HepG2 (cell line): ENCODE data around the gene SIK2. TPM values are rescaled to one million over a fixed set of nuclear protein-coding genes. Genes with fewer than 3 reads are reported as not detected.

Experiments used
- FUBP1 ChIP-seq: sonication (generic); formaldehyde crosslinking; IDR thresholded peaks from 2 replicates; pipeline ENCODE4 v1.5.1; 2020; ENCODE audit warnings: missing genetic modification reagents, mild to moderate bottlenecking, borderline replicate concordance
- HDAC1 ChIP-seq: sonication (generic); formaldehyde crosslinking; IDR thresholded peaks from 2 replicates; pipeline ENCODE4 v1.5.1; 2020; ENCODE audit warnings: mild to moderate bottlenecking, missing genetic modification reagents
- HINFP ChIP-seq: sonication (generic); formaldehyde crosslinking; IDR thresholded peaks from 2 replicates; pipeline ENCODE4 v1.4.0; 2020; ENCODE audit warnings: low read depth, mild to moderate bottlenecking, missing genetic modification reagents
- KDM3A ChIP-seq: IDR thresholded peaks from 2 replicates; pipeline ENCODE4 v1.6.1; 2018; ENCODE audit warnings: low read depth, missing compliant biosample characterization
- LCORL ChIP-seq, 2 experiments: fragments of 450-650 bp in 1 of 2; sonication (generic) in 1 of 2; formaldehyde crosslinking in 1 of 2; IDR thresholded peaks; 2 replicates each; pipeline versions ENCODE4 v1.5.0 to v1.6.1; 2017 to 2020; ENCODE audit warnings: antibody characterized with exemption in 1 of 2, missing genetic modification reagents in 1 of 2
- LRRFIP1 ChIP-seq: sonication (generic); formaldehyde crosslinking; conservative IDR thresholded peaks from 2 replicates; pipeline ENCODE4 v1.4.0; 2020; ENCODE audit warnings: missing genetic modification reagents
- MXI1 ChIP-seq: IDR thresholded peaks from 3 replicates; pipeline ENCODE4 v1.6.1; 2012; ENCODE audit warnings: low read depth, low read length, inconsistent platforms, borderline replicate concordance
- NKX3-1 ChIP-seq: sonication (generic); formaldehyde crosslinking; IDR thresholded peaks from 2 replicates; pipeline ENCODE4 v1.5.0; 2020; ENCODE audit warnings: missing genetic modification reagents
- PAF1 ChIP-seq: IDR thresholded peaks from 2 replicates; pipeline ENCODE4 v1.6.1; 2016; ENCODE audit warnings: missing genetic modification reagents, missing compliant biosample characterization
- RFX3 ChIP-seq: IDR thresholded peaks from 2 replicates; pipeline ENCODE4 v1.6.1; 2016; ENCODE audit warnings: missing biosample characterization, missing genetic modification reagents
- SMARCC2 ChIP-seq: fragments of 450-650 bp; IDR thresholded peaks from 2 replicates; pipeline ENCODE4 v1.6.1; 2017; ENCODE audit warnings: antibody characterized with exemption, mild to moderate bottlenecking
- SRSF1 ChIP-seq: fragments of 200-400 bp; formaldehyde crosslinking; optimal IDR thresholded peaks from 2 replicates; pipeline ENCODE3; 2017; ENCODE audit warnings: mild to moderate bottlenecking, low read depth, low read length, moderate library complexity
- ZBTB26 ChIP-seq: IDR thresholded peaks from 2 replicates; pipeline ENCODE4 v1.6.1; 2016; ENCODE audit warnings: missing compliant biosample characterization, missing genetic modification reagents, borderline replicate concordance
- ZC3H4 ChIP-seq: sonication (generic); formaldehyde crosslinking; IDR thresholded peaks from 2 replicates; pipeline ENCODE4 v1.4.0; 2020; ENCODE audit warnings: missing genetic modification reagents, borderline replicate concordance
- ZFX ChIP-seq: sonication (generic); formaldehyde crosslinking; IDR thresholded peaks from 2 replicates; pipeline ENCODE4 v1.4.0; 2020; ENCODE audit warnings: mild to moderate bottlenecking, low read depth, missing genetic modification reagents, moderate library complexity
- ZMAT5 ChIP-seq: sonication (generic); formaldehyde crosslinking; IDR thresholded peaks from 2 replicates; pipeline ENCODE4 v1.5.0; 2020; ENCODE audit warnings: mild to moderate bottlenecking, low read depth, missing genetic modification reagents, borderline replicate concordance
- ZNF224 ChIP-seq: sonication (generic); formaldehyde crosslinking; IDR thresholded peaks from 2 replicates; pipeline ENCODE4 v1.5.0; 2020; ENCODE audit warnings: mild to moderate bottlenecking, missing genetic modification reagents
- ZNF326 ChIP-seq: sonication (generic); formaldehyde crosslinking; IDR thresholded peaks from 2 replicates; pipeline ENCODE4 v1.4.0; 2020; ENCODE audit warnings: missing genetic modification reagents, borderline replicate concordance
- ZNF713 ChIP-seq: sonication (generic); formaldehyde crosslinking; IDR thresholded peaks from 2 replicates; pipeline ENCODE4 v1.4.0; 2020; ENCODE audit warnings: mild to moderate bottlenecking, missing genetic modification reagents
- ZNF747 ChIP-seq: sonication (generic); formaldehyde crosslinking; IDR thresholded peaks from 2 replicates; pipeline ENCODE4 v1.8.1; 2023; ENCODE audit warnings: missing genetic modification reagents, mild to moderate bottlenecking, borderline replicate concordance
- ZNF788 ChIP-seq: sonication (generic); formaldehyde crosslinking; IDR thresholded peaks from 2 replicates; pipeline ENCODE4 v1.5.0; 2020; ENCODE audit warnings: mild to moderate bottlenecking, missing genetic modification reagents, borderline replicate concordance
- polyA plus RNA-seq, 8 experiments: library from polyadenylated mRNA; depleted of rRNA in 3 of 8; stranded (reverse) in 7 of 8; unstranded in 1 of 8; fragments of >200 nt; fragmentation: Illumina TruSeq in 4 of 8; extraction: Trizol in 4 of 8; gene quantifications; 2 replicates each; pipeline versions ENCODE4 v1.2.1 to v1.2.3, GENCODE V29; 2011 to 2016; ENCODE audit warnings: low read depth in 4 of 8, missing spikeins in 1 of 8, mixed read lengths in 1 of 8; ENCODE audit not compliant: insufficient read depth in 1 of 8
- total RNA-seq, 5 experiments: library from RNA; depleted of rRNA; stranded (reverse); fragments of >200 nt; fragmentation: Illumina TruSeq; extraction: Trizol; gene quantifications; 2 replicates each; pipeline ENCODE4 v1.2.3, GENCODE V29; 2016; ENCODE audit warnings: low read depth in 1 of 5

The SIK2 gene
- total and polyA plus RNA-seq, 2 of the 13 experiments (the other 11 are each of a cell fraction or from before 2014, with no cell fraction given) = 8.1 to 15.4 TPM

GRCh38 chr11:111601979-111602864, at the start of gene SIK2 (continued):
- TF ChIP-seq ZFX (peak; percentile 45), MXI1 (peak; percentile 91; the same call in 1 of the 3 replicates), SMARCC2 (no peak), ZNF713 (CRISPR knock-in tag) (no peak), ZMAT5 (CRISPR knock-in tag) (no peak), ZC3H4 (CRISPR knock-in tag) (no peak), HINFP (CRISPR knock-in tag) (peak; percentile 54; the same call in 1 of the 2 replicates), ZNF224 (CRISPR knock-in tag) (0 out of 2 replicates have a peak, but pooled peaks have one; percentile 93), ZNF326 (CRISPR knock-in tag) (no peak), ZNF747 (CRISPR knock-in tag) (peak; percentile 68; the same call in 1 of the 2 replicates), KDM3A (CRISPR knock-in tag) (peak; percentile 96), HDAC1 (peak; percentile 50; the same call in 1 of the 2 replicates), PAF1 (CRISPR knock-in tag) (no peak), FUBP1 (no peak), LRRFIP1 (no peak), LCORL (IDR thresholded peaks at IDR 0.05) (no peak), LCORL (CRISPR knock-in tag; IDR thresholded peaks at IDR 0.05) (peak; percentile 92), ZBTB26 (CRISPR knock-in tag) (0 out of 2 replicates have a peak, but pooled peaks have one; percentile 13), NKX3-1 (CRISPR knock-in tag) (peak; percentile 27; the same call in 1 of the 2 replicates), RFX3 (peak; percentile 64), ZNF788 (peak; percentile 97), SRSF1 (no peak)
